Heart right ventricle (tissue), 16 donors: ENCODE results near the gene PRDM2. TPM values are rescaled to one million over a fixed set of nuclear protein-coding genes. Genes with fewer than 3 reads are reported as not detected.
A peak's percentile ranks its signal among the peaks of the same experiment; 100 is the strongest.

Experiments
- ATAC-seq, 8 donors: fragments of 200-7000 bp; cut with Tn5 transposase; one replicate each; pipeline ENCODE4 v1.9.1; 2020; ENCODE audit warnings: mild to moderate bottlenecking in 8 of 8, moderate library complexity in 8 of 8, moderate number of reproducible peaks in 1 of 8
- DNase-seq, 2 donors: peaks; one replicate each; pipeline ENCODE4 v3.0.0-alpha.2; 2020
- H3K27ac ChIP-seq, 10 donors: fragments of 200-600 bp; sonication (generic) in 2 of 10; one replicate each; pipeline versions ENCODE4 v1.5.0 to v1.8.0; 2020 to 2022; ENCODE audit warnings: mild to moderate bottlenecking in 3 of 10
- H3K27me3 ChIP-seq, 7 donors: fragments of 200-600 bp; one replicate each; pipeline ENCODE4 v1.8.0; 2021 to 2022; ENCODE audit warnings: mild to moderate bottlenecking in 2 of 7
- H3K36me3 ChIP-seq, 9 donors: fragments of 200-600 bp; sonication (generic) in 1 of 9; one replicate each; pipeline versions ENCODE4 v1.5.0 to v1.8.0; 2020 to 2022; ENCODE audit warnings: mild to moderate bottlenecking in 2 of 9
- H3K4me1 ChIP-seq, 9 donors: fragments of 200-600 bp; sonication (generic) in 1 of 9; one replicate each; pipeline versions ENCODE4 v1.5.0 to v1.8.0; 2020 to 2022; ENCODE audit warnings: mild to moderate bottlenecking in 4 of 9
- H3K4me3 ChIP-seq, 10 donors: fragments of 200-600 bp; sonication (generic) in 2 of 10; one replicate each; pipeline versions ENCODE4 v1.5.0 to v1.8.0; 2020 to 2022; ENCODE audit warnings: mild to moderate bottlenecking in 7 of 10, moderate library complexity in 2 of 10
- H3K9me3 ChIP-seq, 11 donors: fragments of 200-600 bp in 10 of 11; sonication (generic) in 2 of 11; one replicate each; pipeline versions ENCODE4 v1.5.0 to v1.8.0; 2013 to 2022; ENCODE audit warnings: mild to moderate bottlenecking in 2 of 11, control low read depth in 1 of 11, moderate library complexity in 1 of 11
- WGBS, 2 donors: extraction: QIAGEN DNeasy Blood & Tissue Kit; methylation state at CpG; one replicate each; pipeline ENCODE4 v1.1.7; 2013; ENCODE audit warnings: inconsistent platforms in 1 of 2; 5-methylcytosine and 5-hydroxymethylcytosine counted together
- intact Hi-C, 10 donors: fragments of 100-400 bp; cut with DNase I; formaldehyde crosslinking; loops; one replicate each; pipeline versions ENCODE4 v1.11.1 to v1.14.2; 2022
- polyA plus RNA-seq, 2 donors: library from polyadenylated mRNA; stranded (reverse); fragments of 200-250 nt; gene quantifications; one replicate each; pipeline ENCODE4 v1.2.3, GENCODE V29; 2013
- total RNA-seq, 10 donors: library from RNA; stranded (reverse); fragmentation: NEBNext Ultra II Directional in 3 of 10; extraction: Animal tissue kit (Norgen Biotek cat#: 25700) in 3 of 10; gene quantifications; one replicate each; pipeline versions ENCODE4 v1.2.1 to v1.2.4, GENCODE V29; 2021 to 2023
- TF ChIP-seq, protein P1 (sequence below), 9 donors: fragments of 200-600 bp; sonication (generic) in 2 of 9; IDR thresholded peaks; one replicate each; pipeline versions ENCODE4 v1.5.0 to v1.8.0; 2021 to 2022; ENCODE audit warnings: antibody characterized with exemption in 9 of 9, mild to moderate bottlenecking in 5 of 9, moderate library complexity in 1 of 9
- donor health status: Arrhythmogenic right ventricular cardiomyopathy.
- donor health status: ischemic (EF 13 %, LVEDD 7.1; RV severe dilation, severe dysfunction).
- donor health status: healthy with polysubstance abuse.
- donor health status: DM: no; HTN: yes; CAD: no.
- donor health status: DM: no; HTN: no; CAD: no.
- donor health status: ischemic (EF 25% LVEDD 6.9; RV normal size, moderate dysfunction).
- donor health status: ischemic (EF 25% LVEDD 5.7; RV mildly dilated, moderate dysfunction).
- donor health status: healthy.
- donor health status: DM: yes; HTN: yes; CAD: no.
- donor health status: Ischemic cardiomyopathy.
- donor health status: ischemic (EF 35%, LVEDD 5.7; RV mildly dilated, moderate dysfunction).
- donor health status: nonischemic (EF 11% LVEDD 7.7; RV severe dilation, severe dysfunction).
- donor health status: DM: yes; HTN: yes; CAD: no.
- donor health status: PGD.
- donor health status: ischemic (EF 29% LVEDD 5.4; RV normal size, mild dysfunction).
- donor health status: nonischemic (EF 23%, LVEDD 6.1; RV moderate dilation, normal function).

Gene PRDM2
- total and polyA plus RNA-seq, 12 donors: 10.3 to 57.3 (median 42.4) TPM

DNA sequence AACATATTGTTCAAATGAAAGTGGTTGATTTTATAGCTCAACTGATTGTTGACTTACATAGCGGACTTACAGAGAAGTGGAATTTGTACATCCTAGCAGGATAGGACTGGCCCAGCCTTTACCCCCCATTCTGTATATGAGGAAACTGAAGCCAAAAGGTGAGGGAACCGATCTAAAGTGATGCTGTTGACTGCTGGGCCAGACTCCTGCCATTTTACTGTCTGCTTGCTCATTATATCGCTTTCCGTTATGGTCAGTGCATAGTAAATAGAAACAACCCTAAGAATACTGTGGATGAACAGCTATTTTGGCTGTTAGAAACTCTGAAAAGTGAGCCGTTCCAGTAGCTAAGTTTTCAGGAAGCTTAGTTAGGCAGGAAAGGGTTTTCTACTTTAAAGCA is 31.9 kb downstream of the PRDM2 start:
- H3K9me3 ChIP-seq: no peaks in the 10 kb centered on the region
- DNase-seq (no peak), ATAC-seq (no peak)
- peak overlapping the region in 1 of 10 donors; percentile 62 for H3K27ac ChIP-seq
- no peak overlapping the region for H3K4me3 ChIP-seq
- H3K4me1 ChIP-seq: peaks cover 0 to 43% (median 0%) of the 10 kb centered on the region in 9 donors
- H3K27me3 ChIP-seq: no peaks in the 10 kb centered on the region
- intact Hi-C loops: no loop called here
- WGBS, 2 donors: 95 to 96% methylated on average over 5 of the region's 5 CpGs
- TF ChIP-seq, protein P1, sequence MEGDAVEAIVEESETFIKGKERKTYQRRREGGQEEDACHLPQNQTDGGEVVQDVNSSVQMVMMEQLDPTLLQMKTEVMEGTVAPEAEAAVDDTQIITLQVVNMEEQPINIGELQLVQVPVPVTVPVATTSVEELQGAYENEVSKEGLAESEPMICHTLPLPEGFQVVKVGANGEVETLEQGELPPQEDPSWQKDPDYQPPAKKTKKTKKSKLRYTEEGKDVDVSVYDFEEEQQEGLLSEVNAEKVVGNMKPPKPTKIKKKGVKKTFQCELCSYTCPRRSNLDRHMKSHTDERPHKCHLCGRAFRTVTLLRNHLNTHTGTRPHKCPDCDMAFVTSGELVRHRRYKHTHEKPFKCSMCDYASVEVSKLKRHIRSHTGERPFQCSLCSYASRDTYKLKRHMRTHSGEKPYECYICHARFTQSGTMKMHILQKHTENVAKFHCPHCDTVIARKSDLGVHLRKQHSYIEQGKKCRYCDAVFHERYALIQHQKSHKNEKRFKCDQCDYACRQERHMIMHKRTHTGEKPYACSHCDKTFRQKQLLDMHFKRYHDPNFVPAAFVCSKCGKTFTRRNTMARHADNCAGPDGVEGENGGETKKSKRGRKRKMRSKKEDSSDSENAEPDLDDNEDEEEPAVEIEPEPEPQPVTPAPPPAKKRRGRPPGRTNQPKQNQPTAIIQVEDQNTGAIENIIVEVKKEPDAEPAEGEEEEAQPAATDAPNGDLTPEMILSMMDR (IDR thresholded peaks at IDR 0.05): no peak
- peaks cover 0 to 10% (median 0%) of the 10 kb centered on the region in 9 donors for H3K36me3 ChIP-seq

DNA sequence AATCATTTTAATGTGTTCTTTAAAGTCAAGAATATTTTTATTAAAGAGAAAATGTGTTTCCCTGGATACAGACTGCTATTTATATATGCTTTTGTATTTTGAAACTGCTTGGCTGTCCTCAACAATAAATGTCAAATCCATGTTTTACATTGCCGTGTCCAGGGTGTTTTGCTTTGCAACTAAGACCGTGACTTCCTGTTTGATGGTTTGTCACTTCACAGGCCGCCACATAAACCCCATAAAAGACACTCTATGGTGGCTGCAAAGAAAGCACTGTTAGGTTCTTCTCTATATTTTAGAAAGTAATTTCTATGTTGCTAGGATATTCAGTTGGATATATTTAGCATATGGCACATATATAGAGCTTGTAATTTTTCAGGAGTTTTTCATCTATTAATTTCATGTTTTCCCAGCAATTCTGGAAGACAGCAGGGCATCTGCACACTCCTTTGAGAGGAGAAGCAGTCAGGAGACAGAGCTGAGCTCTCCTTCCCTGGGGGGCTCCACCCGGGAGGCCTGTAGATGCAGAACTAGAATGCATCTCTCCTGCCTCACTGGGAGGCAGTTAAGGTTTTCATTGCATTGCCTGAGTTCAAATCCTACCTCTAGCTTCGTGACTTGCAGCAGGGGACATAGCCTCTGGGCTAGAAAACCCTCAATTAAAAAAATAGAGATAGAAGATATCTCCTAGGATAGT is 33.1 kb downstream of the PRDM2 start:
- TF ChIP-seq, protein P1 (IDR thresholded peaks at IDR 0.05): no peak
- Histone ChIP-seq H3K36me3 (peaks cover 0 to 10% (median 0%) of the 10 kb centered on the region in 9 donors), H3K4me3 (no peak overlapping the region), H3K4me1 (peaks cover 0 to 43% (median 0%) of the 10 kb centered on the region in 9 donors), H3K27me3 (no peaks in the 10 kb centered on the region), H3K27ac (peak overlapping the region in 1 of 10 donors; percentile 62), H3K9me3 (no peaks in the 10 kb centered on the region)
- no peak for ATAC-seq
- whole genome bisulfite sequencing, 2 donors: 72 to 81% methylated on average over 5 of the region's 5 CpGs
- DNase-seq: no peak
- intact Hi-C loops: no loop called here

DNA sequence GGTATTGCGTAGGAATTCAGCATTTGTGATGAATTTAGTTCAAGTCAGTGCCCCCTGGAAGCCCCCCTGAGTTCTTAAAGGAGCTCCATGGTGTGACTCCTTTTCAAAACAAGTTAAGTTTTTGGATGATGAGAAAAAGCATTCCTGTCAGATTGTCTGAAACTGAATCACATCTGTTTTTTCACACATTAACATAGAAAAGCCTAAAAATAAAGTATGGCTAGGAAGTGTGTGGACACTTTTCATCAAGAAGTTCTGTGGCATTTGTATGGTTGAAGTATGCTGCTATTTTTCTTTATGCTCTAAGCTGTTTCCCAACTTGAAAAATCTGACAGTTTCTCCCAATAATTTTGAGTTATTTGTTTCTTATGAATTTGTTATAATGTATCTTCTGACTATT is 33.7 kb downstream of the PRDM2 start:
- H3K36me3 ChIP-seq: peaks cover 0 to 10% (median 0%) of the 10 kb centered on the region in 9 donors
- peaks cover 0 to 43% (median 0%) of the 10 kb centered on the region in 9 donors for H3K4me1 ChIP-seq
- no peaks in the 10 kb centered on the region for H3K27me3 ChIP-seq
- WGBS, 2 donors: 76 to 78% methylated on average over 1 of the region's 1 CpG
- no peak overlapping the region for H3K4me3 ChIP-seq
- intact Hi-C loops: no loop called here
- TF ChIP-seq, protein P1 (IDR thresholded peaks at IDR 0.05): no peak
- DNase-seq (no peak), ATAC-seq (no peak)
- no peaks in the 10 kb centered on the region for H3K9me3 ChIP-seq
- peak overlapping the region in 1 of 10 donors; percentile 62 for H3K27ac ChIP-seq

DNA sequence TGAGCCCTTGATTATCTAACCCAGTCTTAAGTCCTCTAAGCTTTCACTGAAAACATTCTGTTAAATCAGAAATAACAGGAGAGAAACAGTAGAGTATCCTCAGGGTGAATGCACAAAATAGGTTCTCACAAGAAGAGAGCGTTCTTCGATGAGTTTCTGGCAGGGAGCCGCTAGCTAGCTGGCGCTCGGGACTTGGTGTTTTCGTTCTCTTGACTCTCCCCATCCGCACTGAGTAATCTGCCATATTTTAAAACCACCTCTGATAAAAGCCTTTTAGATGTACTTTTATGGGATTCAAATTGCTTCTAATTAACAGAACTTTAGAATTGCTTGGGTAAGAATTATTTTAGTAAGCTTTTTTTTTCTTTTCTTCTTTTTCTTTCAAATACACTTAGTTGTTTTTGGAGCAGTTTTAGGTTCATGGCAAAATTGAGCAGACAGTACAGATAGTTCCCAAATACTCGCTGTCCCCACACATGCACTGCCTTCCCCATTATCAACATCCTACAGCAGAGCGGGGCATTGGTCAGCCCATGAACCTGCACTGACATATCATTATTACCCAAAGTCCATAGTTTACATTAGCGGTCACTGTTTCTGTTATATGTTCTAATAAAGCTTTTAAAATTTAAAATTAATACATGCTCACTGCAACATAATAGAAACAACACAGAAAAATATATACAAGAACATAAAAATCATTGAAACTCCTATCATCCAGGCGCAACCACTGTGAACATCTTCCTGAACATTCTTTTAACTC is 35.4 kb downstream of the PRDM2 start:
- H3K27me3 ChIP-seq: no peaks in the 10 kb centered on the region
- TF ChIP-seq, protein P1 (IDR thresholded peaks at IDR 0.05): no peak
- no peak overlapping the region for H3K4me3 ChIP-seq
- intact Hi-C loops: no loop called here
- H3K4me1 ChIP-seq: peaks cover 0 to 37% (median 0%) of the 10 kb centered on the region in 9 donors
- no peak overlapping the region for H3K27ac ChIP-seq
- 92 to 95% methylated on average over 11 of the region's 11 CpGs for WGBS, 2 donors
- DNase-seq (no peak), ATAC-seq (no peak)
- H3K36me3 ChIP-seq: peaks cover 0 to 10% (median 0%) of the 10 kb centered on the region in 9 donors
- no peaks in the 10 kb centered on the region for H3K9me3 ChIP-seq
